HG03558 (cell line): ENCODE data around the gene MCTP2.
"Not testable (repeated sequence)": the region's sequence is repeated elsewhere in the genome, so short reads cannot be mapped to it uniquely, and the experiment has no call there.

ENCODE experiments used
- ATAC-seq: cut with Tn5 transposase; IDR thresholded peaks from one replicate; pipeline ENCODE4 v1.9.1; 2021; ENCODE audit warnings: moderate number of reproducible peaks; ENCODE audit not compliant: unreplicated experiment; ENCODE audit errors: extremely low read depth

MCTP2 gene

GRCh38 chr15:94485148-94485719, 253.9 kb downstream of the MCTP2 start:
- ATAC-seq = no peak

- ATAC-seq = no peak
These were observed 256.3 kb downstream of the MCTP2 start for GRCh38 chr15:94487635-94488034.

GRCh38 chr15:94493176-94493575, 261.8 kb downstream of the MCTP2 start:
- ATAC-seq = no peak

- ATAC-seq = not testable (repeated sequence)
These were observed 262.2 kb downstream of the MCTP2 start for GRCh38 chr15:94493586-94493985.

GRCh38 chr15:94494732-94495131, 263.4 kb downstream of the MCTP2 start:
- no peak for ATAC-seq

- no peak for ATAC-seq
These were observed 271.9 kb downstream of the MCTP2 start for GRCh38 chr15:94503293-94503692.

GRCh38 chr15:94509259-94509658, 277.9 kb downstream of the MCTP2 start:
- no peak for ATAC-seq

- ATAC-seq = no peak
These were observed 290.8 kb downstream of the MCTP2 start for GRCh38 chr15:94522125-94522524.

- no peak for ATAC-seq
These were observed 292.5 kb downstream of the MCTP2 start for GRCh38 chr15:94523873-94524272.

GRCh38 chr15:94524565-94524964, 293.2 kb downstream of the MCTP2 start:
- ATAC-seq = no peak

GRCh38 chr15:94526071-94526689, 294.8 kb downstream of the MCTP2 start:
- no peak for ATAC-seq

- no peak for ATAC-seq
These were observed 300.9 kb downstream of the MCTP2 start for GRCh38 chr15:94532226-94532625.
